Duodenal mucosa (tissue), 2 donors: ENCODE results near the gene PRSS57.
A peak's percentile ranks its signal among the peaks of the same experiment; 100 is the strongest.
"Not testable (repeated sequence)": the region's sequence is repeated elsewhere in the genome, so short reads cannot be mapped to it uniquely, and the experiment has no call there.

Experiments used
- H3K27ac ChIP-seq: one replicate; pipeline ENCODE4 v1.7.0; 2013; ENCODE audit warnings: low read depth, low read length
- H3K27me3 ChIP-seq, 2 donors: one replicate each; pipeline ENCODE4 v1.7.0; 2013; ENCODE audit warnings: low read length in 2 of 2, control low read depth in 1 of 2; ENCODE audit not compliant: insufficient read depth in 2 of 2, control insufficient read depth in 1 of 2
- H3K36me3 ChIP-seq, 2 donors: one replicate each; pipeline ENCODE4 v1.7.0; 2013; ENCODE audit warnings: low read length in 2 of 2, control low read depth in 1 of 2; ENCODE audit not compliant: insufficient read depth in 2 of 2, control insufficient read depth in 1 of 2
- H3K4me1 ChIP-seq, 2 donors: one replicate each; pipeline ENCODE4 v1.7.0; 2013; ENCODE audit warnings: low read length in 2 of 2, control low read depth in 1 of 2; ENCODE audit not compliant: insufficient read depth in 2 of 2, control insufficient read depth in 1 of 2
- H3K4me3 ChIP-seq, 2 donors: one replicate each; pipeline ENCODE4 v1.7.0; 2013; ENCODE audit warnings: low read length in 2 of 2, low read depth in 1 of 2
- H3K9ac ChIP-seq, 2 donors: one replicate each; pipeline ENCODE4 v1.7.0; 2013; ENCODE audit warnings: low read length in 2 of 2, low read depth in 1 of 2
- H3K9me3 ChIP-seq, 2 donors: one replicate each; pipeline ENCODE4 v1.7.0; 2013; ENCODE audit warnings: low read length in 2 of 2, control low read depth in 1 of 2; ENCODE audit not compliant: control insufficient read depth in 1 of 2

Gene PRSS57

GRCh38 chr19:670609-671075 lies 24.6 kb downstream of the PRSS57 start:
- Histone ChIP-seq H3K4me1 (peaks cover 0 to 5% of the 10 kb centered on the region in 2 donors), H3K9me3 (no peaks in the 10 kb centered on the region), H3K9ac (no peak overlapping the region), H3K27me3 (peaks cover 8 to 24% of the 10 kb centered on the region in 2 donors), H3K36me3 (no peaks in the 10 kb centered on the region), H3K4me3 (no peak overlapping the region), H3K27ac (no peak overlapping the region)

DNA sequence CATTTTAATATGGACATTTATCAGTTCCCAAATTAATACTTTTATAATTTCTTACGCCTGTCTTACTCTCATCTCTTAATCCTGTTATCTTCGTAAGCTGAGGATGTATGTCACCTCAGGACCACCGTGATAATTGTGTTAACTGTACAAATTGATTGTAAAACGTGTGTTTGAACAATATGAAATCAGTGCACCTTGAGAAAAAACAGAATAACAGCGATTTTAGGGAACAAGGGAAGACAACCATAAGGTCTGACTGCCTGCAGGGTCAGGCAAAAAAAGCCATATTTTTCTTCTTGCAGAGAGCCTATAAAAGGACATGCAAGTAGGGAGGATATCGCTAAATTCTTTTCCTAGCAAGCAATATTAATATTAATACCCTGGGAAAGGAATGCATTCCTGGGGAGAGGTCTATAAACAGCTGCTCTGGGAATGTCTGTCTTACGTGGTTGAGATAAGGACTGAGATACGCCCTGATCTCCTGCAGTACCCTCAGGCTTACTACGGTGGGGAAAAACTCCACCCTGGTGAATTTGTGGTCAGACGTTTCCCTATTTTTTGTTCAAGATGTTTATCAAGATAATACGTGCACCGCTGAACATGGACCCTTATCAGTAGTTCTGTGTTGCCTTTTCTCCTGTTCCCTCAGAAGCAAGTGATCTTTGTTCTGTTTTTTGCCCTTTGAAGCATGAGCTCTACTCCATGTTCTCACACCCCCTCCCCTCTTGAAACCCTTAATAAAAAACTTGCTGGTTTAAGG lies 26.4 kb downstream of the PRSS57 start:
- H3K27ac ChIP-seq, H3K9me3 ChIP-seq, H3K36me3 ChIP-seq, H3K27me3 ChIP-seq, H3K4me3 ChIP-seq, H3K9ac ChIP-seq: not testable (repeated sequence)
- peaks cover 6 to 11% of the 10 kb centered on the region in 2 donors for H3K4me1 ChIP-seq

DNA sequence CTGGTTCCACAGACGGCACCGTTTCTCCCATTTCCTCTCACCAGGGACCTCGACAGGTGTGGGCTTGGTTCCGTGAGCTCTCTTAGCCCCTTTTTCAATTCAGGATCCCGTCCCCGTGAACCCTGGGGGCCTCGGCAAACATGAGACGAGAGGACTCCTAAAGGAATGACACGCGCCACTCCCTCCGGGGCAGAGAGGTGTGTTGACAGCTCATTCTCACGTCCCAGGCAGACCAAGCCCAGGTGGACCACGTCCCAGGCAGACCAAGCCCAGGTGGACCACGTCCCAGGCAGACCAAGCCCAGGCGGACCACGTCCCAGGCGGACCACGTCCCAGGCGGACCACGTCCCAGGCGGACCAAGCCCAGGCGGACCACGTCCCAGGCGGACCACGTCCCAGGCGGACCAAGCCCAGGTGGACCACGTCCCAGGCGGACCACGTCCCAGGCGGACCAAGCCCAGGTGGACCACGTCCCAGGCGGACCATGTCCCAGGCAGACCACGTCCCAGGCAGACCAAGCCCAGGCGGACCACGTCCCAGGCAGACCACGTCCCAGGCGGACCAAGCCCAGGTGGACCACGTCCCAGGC lies 28.2 kb downstream of the PRSS57 start:
- not testable (repeated sequence) for H3K9ac ChIP-seq, H3K27me3 ChIP-seq, H3K27ac ChIP-seq, H3K36me3 ChIP-seq, H3K4me3 ChIP-seq, H3K9me3 ChIP-seq
- H3K4me1 ChIP-seq = peaks cover 11 to 16% of the 10 kb centered on the region in 2 donors

DNA sequence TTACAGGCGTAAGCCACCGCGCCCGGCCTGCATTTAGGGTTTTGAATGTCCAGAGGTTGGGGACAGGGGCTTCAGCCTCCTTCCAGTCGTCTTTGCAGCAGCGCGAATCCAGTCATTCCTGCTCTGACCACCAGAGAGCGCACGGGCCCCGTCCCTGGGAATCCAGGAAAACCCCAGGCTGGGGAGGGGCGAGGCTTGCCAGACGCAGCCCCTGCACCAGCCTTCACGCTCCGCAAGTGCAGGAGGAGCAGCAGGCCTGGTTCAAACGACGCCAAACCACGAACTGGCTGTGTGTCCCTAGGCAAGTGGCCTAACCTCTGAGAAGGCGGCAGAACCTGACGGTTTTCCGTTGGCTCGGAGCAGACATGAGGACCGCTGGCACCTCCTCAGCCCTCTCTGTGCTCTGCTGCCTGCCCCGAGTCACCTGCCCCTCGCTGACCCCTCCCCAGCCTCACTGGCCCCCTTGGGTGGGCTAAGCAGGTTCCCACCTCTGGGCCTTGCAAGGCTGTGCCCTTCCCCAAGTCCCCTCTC lies 30.3 kb downstream of the PRSS57 start:
- no peaks in the 10 kb centered on the region for H3K27me3 ChIP-seq
- H3K4me1 ChIP-seq = peaks cover 17 to 35% of the 10 kb centered on the region in 2 donors
- H3K36me3 ChIP-seq = no peaks in the 10 kb centered on the region
- peak overlapping the region in 1 of 2 donors; percentile 72 for H3K9ac ChIP-seq
- peak overlapping the region; percentile 25 to 65 for H3K4me3 ChIP-seq
- H3K9me3 ChIP-seq = no peaks in the 10 kb centered on the region
- no peak overlapping the region for H3K27ac ChIP-seq

GRCh38 chr19:663682-664117 lies 31.6 kb downstream of the PRSS57 start:
- Histone ChIP-seq H3K27ac (peak overlapping the region; percentile 89), H3K36me3 (peaks cover 0 to under 1% of the 10 kb centered on the region in 2 donors), H3K4me3 (peak overlapping the region; percentile 70 to 72), H3K27me3 (no peaks in the 10 kb centered on the region), H3K4me1 (peaks cover 30 to 48% of the 10 kb centered on the region in 2 donors), H3K9ac (peak overlapping the region; percentile 64 to 94), H3K9me3 (no peaks in the 10 kb centered on the region)

DNA sequence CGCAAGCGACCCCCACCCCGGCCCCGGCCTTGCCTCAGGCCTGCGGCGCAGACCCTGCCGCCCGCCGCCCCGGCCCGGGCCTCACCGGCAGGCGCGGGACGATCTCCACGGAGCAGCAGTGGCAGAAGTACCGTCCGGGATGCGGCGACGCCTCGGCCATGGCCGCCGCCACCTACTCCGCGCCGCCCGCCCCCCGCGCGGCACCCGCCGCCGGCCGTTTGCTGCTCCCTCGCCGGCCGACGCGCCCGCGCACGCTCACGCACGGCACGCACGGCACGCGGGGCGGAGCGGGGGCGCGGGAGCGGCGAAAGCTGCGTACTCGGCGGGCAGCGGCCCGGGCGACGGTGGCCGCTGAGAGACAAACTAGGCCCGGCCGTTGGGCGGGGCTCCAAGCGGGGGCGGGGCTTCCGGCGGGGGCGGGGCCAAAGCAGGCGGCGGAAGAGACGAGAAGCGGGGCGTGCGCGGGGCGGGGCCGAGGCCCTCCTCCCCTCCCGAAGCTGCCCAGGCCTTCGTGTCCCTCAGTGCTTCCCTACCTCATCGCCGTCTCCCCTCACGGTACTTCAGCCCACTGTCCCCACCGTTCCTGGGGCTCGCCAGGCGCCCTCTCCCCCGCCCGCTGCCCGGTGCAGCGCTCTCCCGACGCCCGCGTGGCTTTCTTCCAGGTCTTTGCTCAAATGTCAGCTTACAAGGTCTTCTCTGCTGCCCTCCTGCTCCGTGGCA lies 32.1 kb downstream of the PRSS57 start, which contains the start of gene RNF126:
Gene RNF126, minus strand, starts transcription at position 253 of the 720 bp plus-strand sequence. Its CDS starts 93 bp downstream, at position 160.
- Histone ChIP-seq H3K9me3 (no peaks in the 10 kb centered on the region), H3K4me3 (peak within 1 kb of the TSS; percentile 71 to 72), H3K27ac (peak within 1 kb of the TSS; percentile 89), H3K27me3 (no peaks in the 10 kb centered on the region), H3K4me1 (peaks cover 35 to 54% of the 10 kb centered on the region in 2 donors), H3K9ac (peak within 1 kb of the TSS; percentile 92 to 94), H3K36me3 (peaks cover 0 to 6% of the 10 kb centered on the region in 2 donors)

DNA sequence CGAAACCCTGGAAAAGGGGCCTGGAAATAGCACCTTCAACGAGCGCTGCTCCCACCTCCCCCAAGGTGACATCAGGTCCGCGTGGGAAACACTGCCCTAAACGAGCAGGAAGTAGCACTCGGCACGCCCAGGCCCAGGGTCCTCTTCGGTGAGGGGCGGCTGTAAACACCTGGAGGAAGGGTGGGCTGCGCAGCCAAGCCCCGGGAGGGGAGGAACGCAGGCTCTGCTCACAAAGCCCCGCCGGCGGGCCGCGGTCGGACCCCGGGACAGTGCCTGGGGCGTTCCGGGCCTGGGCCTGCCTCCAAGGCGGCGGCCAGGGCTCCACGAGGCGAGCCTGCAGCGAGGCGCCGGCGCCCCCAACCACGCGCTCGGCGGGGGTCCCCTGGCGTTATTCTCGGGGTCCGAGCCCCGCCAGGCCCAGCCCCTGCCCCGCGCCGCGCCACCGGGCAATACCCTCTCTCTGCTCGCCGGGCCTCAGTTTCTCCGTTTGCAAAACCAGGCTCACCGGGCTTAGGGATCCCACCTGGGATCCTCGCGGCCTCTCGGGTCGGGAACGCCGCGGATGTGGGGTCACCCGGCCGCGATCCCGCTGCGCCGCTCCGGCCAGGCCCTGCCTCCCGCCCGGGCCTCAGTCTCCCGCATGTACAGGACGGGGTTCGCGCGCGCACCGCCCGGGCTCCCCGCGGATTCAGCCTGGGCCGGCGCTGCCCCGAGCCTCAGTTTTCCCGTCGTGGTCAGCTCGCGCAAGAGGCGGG lies 32.9 kb downstream of the PRSS57 start:
- H3K9me3 ChIP-seq = no peaks in the 10 kb centered on the region
- H3K4me1 ChIP-seq = peaks cover 43 to 60% of the 10 kb centered on the region in 2 donors
- H3K4me3 ChIP-seq = peak overlapping the region; percentile 71 to 72
- H3K9ac ChIP-seq = peak overlapping the region; percentile 81 to 92
- H3K36me3 ChIP-seq = peaks cover 0 to 12% of the 10 kb centered on the region in 2 donors
- no peaks in the 10 kb centered on the region for H3K27me3 ChIP-seq
- peak overlapping the region; percentile 82 for H3K27ac ChIP-seq

DNA sequence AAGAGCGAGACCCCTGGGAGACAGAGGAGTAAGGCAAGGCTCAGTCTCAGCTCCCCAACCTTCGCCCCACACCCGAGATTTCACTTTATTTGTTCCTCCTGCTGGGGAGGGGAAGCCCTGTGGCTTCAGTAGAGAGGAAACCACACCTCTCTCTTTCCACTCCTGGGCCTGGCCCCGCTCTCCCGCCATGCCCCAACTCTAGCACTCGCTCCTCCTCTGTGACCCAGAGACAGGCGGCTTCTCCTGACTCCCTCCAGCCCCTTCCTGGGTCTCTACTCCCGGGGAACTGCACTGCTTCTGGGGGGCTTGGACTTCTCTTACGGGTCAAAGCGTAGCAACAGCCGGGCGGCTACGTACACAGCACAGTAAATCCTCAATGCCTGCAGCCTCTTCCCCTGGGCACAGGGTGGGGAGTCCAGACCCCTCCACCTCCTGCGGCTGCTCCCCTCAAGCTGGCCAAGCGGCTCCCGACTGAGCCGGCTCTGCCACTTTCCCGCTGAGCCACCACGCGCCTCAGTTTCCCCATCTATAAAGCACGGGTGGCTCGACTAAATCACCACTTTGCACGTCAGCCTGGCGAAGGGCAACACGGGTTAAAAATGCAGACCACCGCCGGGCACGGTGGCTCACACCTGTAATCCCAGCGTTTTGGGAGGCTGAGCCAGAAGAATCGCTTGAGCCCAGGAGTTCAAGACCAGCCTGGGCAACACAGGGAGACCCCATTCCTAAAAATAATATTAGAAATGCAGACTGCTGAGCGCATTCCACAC lies 33.6 kb downstream of the PRSS57 start:
- H3K27ac ChIP-seq = peak overlapping the region; percentile 82

More for the DNA sequence above, 33.6 kb downstream of the PRSS57 start:
- Histone ChIP-seq H3K4me3 (peak overlapping the region; percentile 71 to 72), H3K4me1 (peaks cover 43 to 65% of the 10 kb centered on the region in 2 donors), H3K9ac (peak overlapping the region; percentile 81 to 92), H3K36me3 (peaks cover 0 to 18% of the 10 kb centered on the region in 2 donors), H3K27me3 (no peaks in the 10 kb centered on the region), H3K9me3 (no peaks in the 10 kb centered on the region)
